Fibroblast of lung (primary cell): Measurements from ENCODE around the gene MITF. TPM values are rescaled to one million over a fixed set of nuclear protein-coding genes. Genes with fewer than 3 reads are reported as not detected.

Experiments
- DNase-seq, 2 donors: peaks; one replicate each; pipeline versions ENCODE4 v3.0.0 to v3.0.0-alpha.2; 2010; ENCODE audit warnings: low read depth in 2 of 2
- H2AFZ ChIP-seq: 2 replicates; pipeline ENCODE4 v1.5.1; 2012; ENCODE audit warnings: low read length, control low read depth, inconsistent platforms
- H3K27ac ChIP-seq: 2 replicates; pipeline ENCODE4 v1.5.1; 2011; ENCODE audit warnings: low read length, control low read depth; ENCODE audit not compliant: insufficient read depth
- H3K27me3 ChIP-seq: 2 replicates; pipeline ENCODE4 v1.5.1; 2011; ENCODE audit warnings: mild to moderate bottlenecking, low read length; ENCODE audit not compliant: control insufficient read depth, insufficient read depth
- H3K36me3 ChIP-seq: 2 replicates; pipeline ENCODE4 v1.5.1; 2011; ENCODE audit warnings: low read length; ENCODE audit not compliant: control insufficient read depth, insufficient read depth
- H3K4me1 ChIP-seq: 2 replicates; pipeline ENCODE4 v1.5.1; 2011; ENCODE audit warnings: low read length; ENCODE audit not compliant: control insufficient read depth, insufficient read depth; ENCODE audit errors: extremely low read depth
- H3K4me2 ChIP-seq: 2 replicates; pipeline ENCODE4 v1.5.1; 2011; ENCODE audit warnings: low read length, control low read depth; ENCODE audit not compliant: insufficient read depth; ENCODE audit errors: extremely low read depth
- H3K4me3 ChIP-seq, 4 experiments: fragments of 200-600 bp in 1 of 4; sonication (generic) in 1 of 4; replicated peaks in 1 of 4; 2 replicates each; pipeline ENCODE4 v1.5.1; 2011 to 2016; ENCODE audit warnings: low read length in 4 of 4, low read depth in 3 of 4, mild to moderate bottlenecking in 3 of 4, control low read depth in 2 of 4, inconsistent platforms in 1 of 4, mixed read lengths in 1 of 4; ENCODE audit not compliant: insufficient read depth in 1 of 4; ENCODE audit errors: control extremely low read depth in 1 of 4
- H3K79me2 ChIP-seq: 2 replicates; pipeline ENCODE4 v1.5.1; 2012; ENCODE audit warnings: mild to moderate bottlenecking, low read length, inconsistent platforms; ENCODE audit not compliant: control insufficient read depth, insufficient read depth
- H3K9ac ChIP-seq: 2 replicates; pipeline ENCODE4 v1.5.1; 2011; ENCODE audit warnings: mild to moderate bottlenecking, low read length, control low read depth; ENCODE audit not compliant: insufficient read depth
- H3K9me3 ChIP-seq: 2 replicates; pipeline ENCODE4 v1.5.1; 2012; ENCODE audit warnings: low read depth, low read length; ENCODE audit not compliant: control insufficient read depth, insufficient read depth
- H4K20me1 ChIP-seq: 2 replicates; pipeline ENCODE4 v1.5.1; 2011; ENCODE audit warnings: low read length; ENCODE audit not compliant: control insufficient read depth, insufficient read depth; ENCODE audit errors: extremely low read depth
- EZH2 ChIP-seq: IDR thresholded peaks from 2 replicates; pipeline ENCODE4 v1.5.1; 2012; ENCODE audit warnings: low read length, control low read depth, mild to moderate bottlenecking; ENCODE audit errors: missing control alignments
- polyA plus RNA-seq, 2 donors: library from polyadenylated mRNA; depleted of rRNA in 1 of 2; stranded (reverse) in 1 of 2; unstranded in 1 of 2; fragments of >200 nt; gene quantifications; 2 replicates each; pipeline ENCODE4 v1.2.1, GENCODE V29; 2011 to 2012; ENCODE audit warnings: missing spikeins in 1 of 2
- total RNA-seq: library from RNA; depleted of rRNA; stranded (reverse); fragments of >200 nt; gene quantifications from 2 replicates; pipeline ENCODE4 v1.2.1, GENCODE V29; 2014
- TF ChIP-seq, protein P1 (sequence below), 2 donors: IDR thresholded peaks in 1 of 2; conservative IDR thresholded peaks in 1 of 2; 1 replicate in 1 of 2; 2 replicates in 1 of 2; pipeline ENCODE4 v1.5.1; 2011 to 2012; ENCODE audit warnings: low read length in 2 of 2, control low read depth in 1 of 2, inconsistent platforms in 1 of 2, low read depth in 1 of 2, mild to moderate bottlenecking in 1 of 2

MITF gene
- total and polyA plus RNA-seq, 2 donors (not counting 1 experiment from before 2014, with no cell fraction given), result 31.6 to 34.3 TPM

DNA sequence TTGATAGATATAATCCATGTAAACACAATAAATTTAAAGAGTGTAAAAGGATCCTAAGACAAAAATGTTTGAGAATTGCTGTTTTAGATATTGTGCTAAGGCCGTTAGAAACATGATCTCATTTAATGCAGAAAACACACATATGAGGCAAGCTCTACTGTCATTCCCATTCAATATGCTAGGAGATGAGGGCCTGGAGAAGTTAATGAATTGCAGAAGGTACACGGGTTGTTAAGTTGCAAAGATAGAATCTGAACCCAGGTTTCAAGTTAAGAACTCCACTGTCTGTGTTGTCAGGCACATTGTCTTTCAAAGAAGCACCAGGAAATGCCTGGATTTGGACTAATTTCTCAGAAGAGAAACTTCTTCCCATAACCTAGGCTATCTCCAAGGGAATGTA, 195.1 kb downstream of the MITF start:
- TF ChIP-seq, protein P1, sequence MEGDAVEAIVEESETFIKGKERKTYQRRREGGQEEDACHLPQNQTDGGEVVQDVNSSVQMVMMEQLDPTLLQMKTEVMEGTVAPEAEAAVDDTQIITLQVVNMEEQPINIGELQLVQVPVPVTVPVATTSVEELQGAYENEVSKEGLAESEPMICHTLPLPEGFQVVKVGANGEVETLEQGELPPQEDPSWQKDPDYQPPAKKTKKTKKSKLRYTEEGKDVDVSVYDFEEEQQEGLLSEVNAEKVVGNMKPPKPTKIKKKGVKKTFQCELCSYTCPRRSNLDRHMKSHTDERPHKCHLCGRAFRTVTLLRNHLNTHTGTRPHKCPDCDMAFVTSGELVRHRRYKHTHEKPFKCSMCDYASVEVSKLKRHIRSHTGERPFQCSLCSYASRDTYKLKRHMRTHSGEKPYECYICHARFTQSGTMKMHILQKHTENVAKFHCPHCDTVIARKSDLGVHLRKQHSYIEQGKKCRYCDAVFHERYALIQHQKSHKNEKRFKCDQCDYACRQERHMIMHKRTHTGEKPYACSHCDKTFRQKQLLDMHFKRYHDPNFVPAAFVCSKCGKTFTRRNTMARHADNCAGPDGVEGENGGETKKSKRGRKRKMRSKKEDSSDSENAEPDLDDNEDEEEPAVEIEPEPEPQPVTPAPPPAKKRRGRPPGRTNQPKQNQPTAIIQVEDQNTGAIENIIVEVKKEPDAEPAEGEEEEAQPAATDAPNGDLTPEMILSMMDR (conservative IDR thresholded peaks at IDR 0.05 in 1 of 2, IDR thresholded peaks at IDR 0.05 in 1 of 2; ENCODE audit: low read depth in 1 of 2, low read length in 2 of 2), result no peak
- TF ChIP-seq EZH2, result no peak
- H3K4me2 ChIP-seq, result no peak overlapping the region
- no peak overlapping the region for H3K27ac ChIP-seq
- H3K4me3 ChIP-seq, result no peak overlapping the region
- H3K27me3 ChIP-seq, result no peaks in the 10 kb centered on the region
- H3K4me1 ChIP-seq, result no peaks in the 10 kb centered on the region
- no peak for DNase-seq
- H3K79me2 ChIP-seq, result no peaks in the 10 kb centered on the region
- no peaks in the 10 kb centered on the region for H3K36me3 ChIP-seq
- H2AFZ ChIP-seq, result no peak overlapping the region
- no peak overlapping the region for H3K9ac ChIP-seq
- H4K20me1 ChIP-seq, result no peaks in the 10 kb centered on the region
- no peaks in the 10 kb centered on the region for H3K9me3 ChIP-seq

DNA sequence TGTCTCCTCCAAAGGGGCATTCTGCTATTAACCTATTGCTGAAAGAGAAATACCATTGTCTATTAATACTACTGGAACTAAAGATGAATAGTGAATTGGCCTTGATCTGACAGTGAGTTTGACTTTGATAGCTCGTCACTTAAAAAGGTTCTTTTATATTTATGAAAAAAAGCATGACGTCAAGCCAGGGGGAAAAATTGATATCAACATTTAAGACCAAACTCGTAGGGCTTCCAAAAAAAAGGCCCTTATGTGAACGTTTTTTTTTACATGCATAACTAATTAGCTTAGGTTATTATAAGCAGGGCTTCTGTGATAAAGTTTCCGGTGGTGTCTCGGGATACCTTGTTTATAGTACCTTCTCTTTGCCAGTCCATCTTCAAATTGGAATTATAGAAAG, 197.0 kb downstream of the MITF start:
- H3K79me2 ChIP-seq, result no peaks in the 10 kb centered on the region
- H3K9ac ChIP-seq, result no peak overlapping the region
- H4K20me1 ChIP-seq, result no peaks in the 10 kb centered on the region
- DNase-seq, result no peak
- H3K27ac ChIP-seq, result no peak overlapping the region
- H3K4me2 ChIP-seq, result no peak overlapping the region
- TF ChIP-seq, protein P1 (conservative IDR thresholded peaks at IDR 0.05 in 1 of 2, IDR thresholded peaks at IDR 0.05 in 1 of 2; ENCODE audit: low read depth in 1 of 2, low read length in 2 of 2), result no peak
- no peak for TF ChIP-seq EZH2
- H3K27me3 ChIP-seq, result no peaks in the 10 kb centered on the region
- H3K36me3 ChIP-seq, result no peaks in the 10 kb centered on the region
- no peak overlapping the region for H3K4me3 ChIP-seq
- no peak overlapping the region for H2AFZ ChIP-seq
- no peaks in the 10 kb centered on the region for H3K9me3 ChIP-seq
- H3K4me1 ChIP-seq, result no peaks in the 10 kb centered on the region

DNA sequence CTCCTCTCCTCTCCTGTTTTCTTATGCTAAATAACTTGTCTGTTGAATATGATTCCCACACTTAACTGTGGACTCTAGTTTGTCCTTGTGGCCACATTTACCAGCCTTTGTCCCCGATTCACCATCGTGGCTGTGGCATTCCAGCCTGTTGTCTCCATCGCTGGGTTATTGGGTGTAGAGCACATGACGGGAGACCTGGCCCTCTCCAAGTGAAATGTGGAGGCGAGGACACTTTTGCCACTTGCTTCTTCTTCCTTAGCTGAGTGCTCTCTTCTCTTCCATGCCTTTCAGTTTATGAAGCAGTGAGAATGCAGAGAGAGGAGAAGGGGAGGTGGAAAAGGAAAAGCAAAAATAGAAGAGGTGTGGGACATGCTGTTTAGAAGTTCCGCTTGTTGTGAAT, 198.8 kb downstream of the MITF start:
- no peaks in the 10 kb centered on the region for H3K36me3 ChIP-seq
- TF ChIP-seq EZH2, result no peak
- TF ChIP-seq, protein P1 (conservative IDR thresholded peaks at IDR 0.05 in 1 of 2, IDR thresholded peaks at IDR 0.05 in 1 of 2; ENCODE audit: low read depth in 1 of 2, low read length in 2 of 2), result no peak
- DNase-seq, result no peak
- H3K27me3 ChIP-seq, result no peaks in the 10 kb centered on the region
- peaks cover 2% of the 10 kb centered on the region for H3K4me1 ChIP-seq
- no peaks in the 10 kb centered on the region for H3K9me3 ChIP-seq
- H3K9ac ChIP-seq, result no peak overlapping the region
- no peaks in the 10 kb centered on the region for H4K20me1 ChIP-seq
- H3K4me3 ChIP-seq, result no peak overlapping the region
- no peaks in the 10 kb centered on the region for H3K79me2 ChIP-seq
- no peak overlapping the region for H3K27ac ChIP-seq
- no peak overlapping the region for H3K4me2 ChIP-seq
- H2AFZ ChIP-seq, result no peak overlapping the region
